ENCODE measurements around the gene MREG. TPM values are rescaled to one million over a fixed set of nuclear protein-coding genes. Genes with fewer than 3 reads are reported as not detected.
A peak's percentile ranks its signal among the peaks of the same experiment; 100 is the strongest.

MREG gene
- total RNA-seq, 1 experiment from 2014 or later, result 23.0 TPM

GRCh38 chr2:216008387-216008786 lies 5.0 kb downstream of the MREG start:
- no peak for DNase-seq
- ChIA-PET CTCF (no interaction called here), POLR2A (ENCODE audit: unreplicated experiment) (interaction anchor here (0.7 kb wide), 1 partner anchor 34 kb away, joined by 3 read pairs; no protein-coding TSS in a partner anchor)
- Histone ChIP-seq H3K27ac (peak overlapping the region; percentile 28; the same call in 1 of the 2 replicates), H3K27me3 (ENCODE audit: insufficient read depth, low read depth) (no peaks in the 10 kb centered on the region), H3K4me1 (replicated peaks; ENCODE audit: insufficient read depth) (peaks cover 61% of the 10 kb centered on the region), H3K9me3 (ENCODE audit: insufficient read depth, low read depth) (0 out of 2 replicates have a peak, but pooled peaks cover 5% of the 10 kb centered on the region), H3K36me3 (ENCODE audit: low read depth) (peaks cover 9% of the 10 kb centered on the region; the same call in 1 of the 2 replicates), H3F3A (ENCODE audit: insufficient read depth, low read depth) (peaks cover 64% of the 10 kb centered on the region), H3K4me2 (no peak overlapping the region), H2AFZ (no peak overlapping the region), H4K20me1 (ENCODE audit: insufficient read depth) (no peaks in the 10 kb centered on the region), H3K9me2 (ENCODE audit: insufficient read depth) (no peaks in the 10 kb centered on the region), H3K4me3 (no peak overlapping the region), H3K79me2 (ENCODE audit: low read depth) (peaks cover 85% of the 10 kb centered on the region)
- TF ChIP-seq EZH2 (IDR thresholded peaks at IDR 0.05; ENCODE audit: low read depth) (no peak), CTCF (conservative IDR thresholded peaks at IDR 0.05) (no peak; the same call in 1 of the 2 replicates)
- intact Hi-C loops (cut with micrococcal nuclease; ENCODE audit: unreplicated experiment), result no loop called here
- BruUV-seq (replicated peaks), result no TSS peak

- 0 out of 2 replicates have a peak, but pooled peaks cover 3% of the 10 kb centered on the region for H4K20me1 ChIP-seq (ENCODE audit: insufficient read depth)
- peaks cover 68% of the 10 kb centered on the region for H3K4me1 ChIP-seq (replicated peaks; ENCODE audit: insufficient read depth)
- POLR2A ChIA-PET (ENCODE audit: unreplicated experiment), result no interaction called here
- intact Hi-C loops (cut with micrococcal nuclease; ENCODE audit: unreplicated experiment), result loop anchor here (1.0 kb wide), 1 partner anchor 24 kb away; no protein-coding TSS in a partner anchor
- H3K4me3 ChIP-seq, result peak overlapping the region; percentile 36
- peak overlapping the region; percentile 98 for H3K27ac ChIP-seq
- H3K79me2 ChIP-seq (ENCODE audit: low read depth), result peaks cover 92% of the 10 kb centered on the region
- BruUV-seq (replicated peaks), result no TSS peak
- H3K9me2 ChIP-seq (ENCODE audit: insufficient read depth), result no peaks in the 10 kb centered on the region
- H3K27me3 ChIP-seq (ENCODE audit: insufficient read depth, low read depth), result no peaks in the 10 kb centered on the region
- no peak overlapping the region for H2AFZ ChIP-seq
- peaks cover 47% of the 10 kb centered on the region for H3F3A ChIP-seq (ENCODE audit: insufficient read depth, low read depth)
- peaks cover 9% of the 10 kb centered on the region; the same call in 1 of the 2 replicates for H3K36me3 ChIP-seq (ENCODE audit: low read depth)
- 0 out of 2 replicates have a peak, but pooled peaks cover 5% of the 10 kb centered on the region for H3K9me3 ChIP-seq (ENCODE audit: insufficient read depth, low read depth)
- CTCF ChIA-PET, result interaction anchor here (0.6 kb wide), 2 partner anchors 15 to 48 kb away, joined by 5 to 7 read pairs; no protein-coding TSS in a partner anchor
- H3K4me2 ChIP-seq, result peak overlapping the region; percentile 73
- peak; percentile 5; the same call in 1 of the 2 replicates for TF ChIP-seq CTCF (conservative IDR thresholded peaks at IDR 0.05)
- no peak for TF ChIP-seq EZH2 (IDR thresholded peaks at IDR 0.05; ENCODE audit: low read depth)
- DNase-seq, result peak; percentile 74 to 93
Observed at GRCh38 chr2:216006164-216006663, 7.1 kb downstream of the MREG start.

GRCh38 chr2:216004697-216005283 lies 8.6 kb downstream of the MREG start:
- peaks cover 9% of the 10 kb centered on the region; the same call in 1 of the 2 replicates for H3K36me3 ChIP-seq (ENCODE audit: low read depth)
- BruUV-seq (replicated peaks), result no TSS peak
- H3K9me2 ChIP-seq (ENCODE audit: insufficient read depth), result no peaks in the 10 kb centered on the region
- peaks cover 57% of the 10 kb centered on the region for H3K4me1 ChIP-seq (replicated peaks; ENCODE audit: insufficient read depth)
- no peak overlapping the region for H3K4me3 ChIP-seq
- intact Hi-C loops (cut with micrococcal nuclease; ENCODE audit: unreplicated experiment), result no loop called here
- H3K27me3 ChIP-seq (ENCODE audit: insufficient read depth, low read depth), result no peaks in the 10 kb centered on the region
- H2AFZ ChIP-seq, result no peak overlapping the region
- TF ChIP-seq CTCF (conservative IDR thresholded peaks at IDR 0.05) (no peak), EZH2 (IDR thresholded peaks at IDR 0.05; ENCODE audit: low read depth) (no peak)
- no peak for DNase-seq
- peaks cover 92% of the 10 kb centered on the region for H3K79me2 ChIP-seq (ENCODE audit: low read depth)
- H3K9me3 ChIP-seq (ENCODE audit: insufficient read depth, low read depth), result 0 out of 2 replicates have a peak, but pooled peaks cover 5% of the 10 kb centered on the region
- H3F3A ChIP-seq (ENCODE audit: insufficient read depth, low read depth), result peaks cover 41% of the 10 kb centered on the region
- peak overlapping the region; percentile 73 for H3K4me2 ChIP-seq
- CTCF ChIA-PET, result interaction anchor here (0.6 kb wide), 1 partner anchor 49 kb away, joined by 3 read pairs; no protein-coding TSS in a partner anchor
- POLR2A ChIA-PET (ENCODE audit: unreplicated experiment), result no interaction called here
- H4K20me1 ChIP-seq (ENCODE audit: insufficient read depth), result 0 out of 2 replicates have a peak, but pooled peaks cover 3% of the 10 kb centered on the region
- H3K27ac ChIP-seq, result peak overlapping the region; percentile 98

Data from PC-9 (cell line).